SH-SY5Y (cell line): ENCODE data around the gene ABCA12.

ENCODE experiments used
- GATA2 ChIP-seq: IDR thresholded peaks from 2 replicates; pipeline ENCODE4 v1.6.1; 2011; ENCODE audit warnings: mild to moderate bottlenecking, low read depth, low read length
- GATA3 ChIP-seq: IDR thresholded peaks from 2 replicates; pipeline ENCODE4 v1.6.1; 2011; ENCODE audit warnings: low read depth, mild to moderate bottlenecking, low read length, moderate library complexity

DNA sequence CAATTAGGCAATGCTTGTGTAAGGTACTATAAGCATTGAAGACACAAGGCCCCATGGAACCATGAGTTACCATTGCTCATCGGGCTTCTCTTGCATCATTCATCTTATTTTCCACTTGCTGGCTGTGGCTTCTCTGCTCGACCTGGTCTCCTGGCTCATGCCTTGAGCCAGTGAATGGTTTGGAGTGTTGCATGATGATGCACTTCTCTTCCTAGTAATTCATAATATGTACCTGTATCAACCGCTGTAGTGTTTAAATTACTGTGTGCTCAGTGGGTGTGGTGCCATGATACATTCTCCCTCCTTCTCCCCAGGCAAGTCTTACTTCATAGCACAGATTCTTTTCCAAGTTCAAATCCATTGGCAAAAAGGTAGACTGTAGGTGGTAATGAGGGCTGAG is 66.8 kb downstream of the ABCA12 start:
- TF ChIP-seq GATA2 = no peak
- TF ChIP-seq GATA3 = no peak
